HG02973 (cell line): ENCODE results near the gene GIT1.

Source experiments
- ATAC-seq: cut with Tn5 transposase; IDR thresholded peaks from one replicate; pipeline ENCODE4 v1.9.1; 2021; ENCODE audit warnings: moderate library complexity; ENCODE audit not compliant: unreplicated experiment

Gene GIT1

DNA sequence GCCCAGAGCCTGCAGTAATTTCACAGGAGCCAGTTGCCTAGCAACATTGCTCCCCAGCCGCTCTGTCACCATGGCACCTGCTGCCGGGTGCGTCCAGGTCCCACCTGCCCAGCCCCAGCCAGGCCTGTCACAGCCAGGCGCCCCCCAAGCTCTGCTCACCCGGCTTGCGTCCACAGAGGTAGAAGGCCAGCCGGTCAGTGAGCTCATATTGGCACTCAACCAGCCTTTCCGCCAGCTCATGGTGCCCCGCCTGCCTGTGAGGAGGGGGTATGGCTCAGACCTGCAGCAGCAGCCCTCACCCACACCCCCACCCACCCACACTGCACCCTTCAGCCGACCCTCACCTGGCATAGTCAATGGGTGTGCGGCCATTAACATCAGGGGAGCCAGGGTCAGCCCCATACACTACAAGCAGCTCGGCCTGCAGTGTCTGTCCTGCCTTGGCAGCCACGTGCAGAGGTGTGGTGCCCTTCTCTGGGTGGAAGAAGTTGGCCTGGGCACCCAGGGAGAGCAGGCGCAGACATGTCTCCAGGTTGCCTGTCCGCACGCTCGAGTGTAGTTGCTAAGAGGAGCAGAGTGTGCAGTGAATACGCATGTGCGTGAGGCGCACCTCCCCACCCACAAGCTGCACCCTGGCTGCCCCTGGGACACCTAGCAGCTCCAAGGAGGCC, 7.7 kb downstream of the GIT1 start:
- ATAC-seq: no peak

DNA sequence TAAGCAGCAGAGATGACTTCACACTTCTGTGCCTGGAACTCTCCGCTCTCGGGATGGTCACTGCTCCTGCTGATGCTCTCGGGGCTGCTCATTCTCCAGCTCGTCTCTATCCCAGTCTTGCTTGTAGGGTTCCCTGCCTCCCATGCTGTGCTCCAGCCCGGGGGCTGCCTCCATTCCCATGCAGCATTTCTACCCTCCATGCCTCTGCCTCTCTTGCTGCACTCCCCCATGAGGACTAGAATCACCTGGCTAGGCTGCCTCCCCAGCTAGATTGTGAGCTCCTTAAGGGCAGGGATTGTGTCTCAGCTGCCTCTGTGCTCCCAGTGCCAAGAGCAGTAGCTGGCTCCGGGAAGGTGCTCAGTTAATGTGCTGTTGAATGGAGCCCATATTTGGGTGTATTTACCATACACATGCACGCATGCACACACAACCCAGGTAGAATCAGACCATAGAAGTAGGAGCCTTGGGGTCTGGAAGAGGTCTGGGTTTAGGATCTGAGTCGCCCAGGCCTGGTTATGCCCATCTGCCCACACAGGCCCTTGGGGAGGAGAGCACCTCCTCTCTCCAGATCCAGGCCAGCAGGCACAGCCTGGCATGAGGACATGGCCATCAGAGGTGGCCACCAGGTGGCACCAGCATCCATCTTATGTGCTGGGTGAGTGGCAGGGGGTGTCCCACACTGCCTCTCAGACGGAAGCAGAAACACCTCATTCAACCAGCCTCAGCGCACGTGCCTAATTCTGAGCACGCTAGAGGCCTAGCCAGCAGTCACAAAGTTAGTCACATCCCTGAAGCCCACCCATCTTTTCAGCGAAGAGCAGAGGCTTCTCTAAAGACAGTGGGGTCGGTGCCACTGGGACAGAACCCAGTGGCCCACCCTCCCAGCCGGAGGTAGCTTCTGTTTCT, 9.3 kb downstream of the GIT1 start:
- peak; percentile 60 for ATAC-seq

DNA sequence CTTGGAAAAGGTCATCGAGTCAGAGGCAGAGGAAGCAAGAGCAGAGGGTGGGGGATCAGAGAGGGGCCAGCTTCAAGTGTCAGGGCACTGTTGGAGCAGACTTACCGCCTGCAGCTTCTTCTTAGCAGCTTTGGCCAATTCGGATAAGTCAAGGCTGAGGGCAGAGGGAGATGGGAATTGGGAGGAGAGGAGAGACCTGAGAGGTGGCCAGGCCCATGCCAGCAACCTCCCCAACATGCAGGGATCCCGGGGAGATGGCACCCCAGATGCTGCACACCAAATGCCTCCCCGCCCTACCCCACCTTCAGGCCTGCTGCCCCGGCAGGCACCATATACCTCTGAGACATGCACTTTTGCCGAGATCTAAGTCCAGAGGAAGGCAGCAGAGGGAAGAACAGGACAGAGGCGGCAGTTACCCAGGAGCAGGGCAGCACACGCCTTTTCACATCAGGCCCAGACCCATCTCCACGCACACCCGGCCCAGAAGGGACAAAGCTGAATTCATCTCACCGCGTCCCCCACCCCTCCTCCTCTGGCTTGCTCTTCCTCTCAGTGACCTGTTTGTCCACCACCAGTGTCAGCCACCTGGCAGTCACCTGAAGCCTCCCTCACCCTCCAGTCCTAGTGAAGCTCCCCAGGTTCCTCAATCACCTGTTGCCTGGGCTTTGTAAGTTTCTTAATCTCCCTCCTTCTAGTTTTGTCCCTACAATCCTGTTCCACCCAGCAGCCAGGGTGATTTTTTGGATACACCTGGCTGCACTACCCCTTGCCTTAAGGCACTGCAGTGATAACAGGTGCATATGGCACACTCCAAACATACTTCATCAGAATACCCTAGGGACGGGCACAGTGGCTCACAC, 10.6 kb downstream of the GIT1 start:
- ATAC-seq: no peak

- no peak for ATAC-seq
Observed at GRCh38 chr17:29577385-29578211, 11.8 kb downstream of the GIT1 start.

DNA sequence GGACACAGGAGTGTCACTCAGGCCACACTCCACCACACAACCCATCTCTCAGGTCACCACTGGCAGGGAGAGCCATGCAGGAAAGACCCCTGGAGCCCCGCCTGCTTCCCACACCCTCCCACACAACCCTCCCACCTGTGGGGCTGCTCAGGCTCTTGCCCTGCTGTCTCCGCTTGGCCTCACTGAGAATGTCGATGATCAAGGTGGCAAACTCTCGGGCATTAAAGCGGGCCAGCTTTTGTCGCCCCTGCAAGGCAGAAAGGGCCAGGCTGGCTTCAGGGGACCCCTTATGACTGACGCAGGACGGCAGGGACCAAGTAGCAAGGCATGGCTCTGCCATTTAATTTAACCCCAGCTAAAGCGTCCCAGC, 12.5 kb downstream of the GIT1 start:
- ATAC-seq: no peak

- no peak for ATAC-seq
Observed at GRCh38 chr17:29576214-29577000, 13.0 kb downstream of the GIT1 start.

- no peak for ATAC-seq
Observed at GRCh38 chr17:29575511-29576213, 13.8 kb downstream of the GIT1 start.

DNA sequence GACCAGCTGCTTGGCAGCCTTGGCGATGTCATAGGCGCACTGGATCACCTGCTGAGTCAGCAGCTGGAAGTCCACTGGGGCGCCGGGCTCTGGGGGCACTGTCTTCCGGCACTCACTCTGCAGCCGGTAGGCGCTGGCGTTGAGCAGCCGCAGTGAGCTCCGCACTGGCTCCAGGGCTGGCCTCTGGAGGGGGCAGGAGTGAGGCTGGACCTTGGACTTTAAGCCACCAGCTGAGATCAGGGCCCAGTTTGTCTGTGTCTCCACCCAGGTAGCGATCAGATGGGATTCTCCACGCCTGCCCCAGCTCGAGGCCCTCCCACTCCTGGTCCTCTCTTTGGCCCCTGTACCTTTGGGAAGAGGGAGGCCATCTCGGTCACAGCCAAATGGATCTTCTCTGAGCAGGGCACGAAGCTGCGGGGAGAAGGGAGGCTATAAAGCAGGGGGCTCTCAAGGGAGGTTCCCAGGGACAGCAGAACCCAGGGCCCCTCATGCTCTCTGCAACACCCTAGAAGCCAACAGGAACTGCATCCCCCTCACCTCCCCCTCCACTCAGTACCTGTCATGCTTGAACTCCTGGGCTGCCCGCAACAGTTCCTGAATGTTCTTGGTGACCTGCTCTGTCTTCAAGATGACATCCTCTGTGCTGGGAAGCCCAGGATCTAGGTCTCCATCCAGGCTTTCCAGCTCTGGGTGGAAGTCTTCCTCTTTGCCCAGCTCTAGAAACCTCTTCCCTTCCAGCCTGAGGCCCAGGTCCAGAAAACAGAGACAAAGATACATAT, 14.5 kb downstream of the GIT1 start:
- ATAC-seq: no peak

- ATAC-seq: no peak
Observed at GRCh38 chr17:29573871-29574731, 15.3 kb downstream of the GIT1 start.

DNA sequence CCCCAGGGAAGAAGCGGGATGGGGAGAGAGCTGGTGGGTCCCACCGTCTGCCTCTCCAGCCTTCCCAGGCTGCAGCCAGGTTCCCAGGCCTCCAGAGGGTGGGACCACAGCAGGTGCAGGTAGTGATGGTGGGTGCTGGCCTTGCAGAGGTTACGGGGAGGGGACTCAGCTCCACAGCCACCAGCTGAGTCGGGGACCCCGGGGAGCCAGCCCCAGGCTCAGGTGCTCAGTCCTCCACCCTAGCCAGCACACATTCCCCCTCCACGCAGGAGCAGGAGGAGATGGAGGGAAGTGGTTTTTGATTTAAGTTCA, 15.9 kb downstream of the GIT1 start:
- ATAC-seq: no peak

DNA sequence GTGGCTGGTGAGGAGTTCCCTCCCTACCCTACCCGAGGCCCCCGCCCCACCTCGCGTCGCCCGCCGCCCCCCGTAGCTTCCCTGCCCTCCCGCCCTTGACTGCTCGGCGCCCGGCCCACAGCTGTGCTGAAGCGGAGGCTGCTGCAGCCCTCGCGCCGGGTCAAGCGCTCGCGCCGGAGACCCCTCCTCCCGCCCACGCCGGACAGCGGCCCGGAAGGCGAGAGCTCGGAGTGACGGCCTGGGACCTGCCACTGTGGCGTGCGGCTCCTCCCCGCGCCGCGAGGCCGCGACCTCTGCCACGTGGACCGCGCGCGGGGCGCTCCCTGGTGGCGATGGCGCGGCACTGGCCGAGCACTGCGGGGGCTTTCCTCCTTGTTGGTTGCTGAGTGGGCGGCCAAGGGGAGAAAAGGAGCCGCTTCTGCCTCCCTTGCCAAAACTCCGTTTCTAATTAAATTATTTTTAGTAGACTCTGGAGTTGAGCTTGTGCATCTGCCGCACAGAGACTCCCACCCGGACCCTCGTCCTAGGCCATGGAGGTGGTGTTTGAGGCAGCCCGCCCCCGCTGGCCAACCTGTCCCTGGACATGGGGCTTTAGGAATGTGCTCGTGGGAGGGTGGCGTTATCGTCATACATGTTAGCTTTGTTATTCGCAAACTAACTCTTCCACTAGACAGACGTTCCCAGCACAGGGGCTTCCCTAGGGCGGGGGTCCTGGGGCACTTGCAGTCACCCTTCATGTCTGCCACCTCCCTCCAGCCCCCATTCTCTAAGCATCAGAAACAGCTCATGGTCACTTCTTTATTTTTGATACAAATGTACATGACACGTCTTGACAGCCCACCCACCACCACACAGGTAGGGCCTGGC, 16.5 kb downstream of the GIT1 start:
- no peak for ATAC-seq

DNA sequence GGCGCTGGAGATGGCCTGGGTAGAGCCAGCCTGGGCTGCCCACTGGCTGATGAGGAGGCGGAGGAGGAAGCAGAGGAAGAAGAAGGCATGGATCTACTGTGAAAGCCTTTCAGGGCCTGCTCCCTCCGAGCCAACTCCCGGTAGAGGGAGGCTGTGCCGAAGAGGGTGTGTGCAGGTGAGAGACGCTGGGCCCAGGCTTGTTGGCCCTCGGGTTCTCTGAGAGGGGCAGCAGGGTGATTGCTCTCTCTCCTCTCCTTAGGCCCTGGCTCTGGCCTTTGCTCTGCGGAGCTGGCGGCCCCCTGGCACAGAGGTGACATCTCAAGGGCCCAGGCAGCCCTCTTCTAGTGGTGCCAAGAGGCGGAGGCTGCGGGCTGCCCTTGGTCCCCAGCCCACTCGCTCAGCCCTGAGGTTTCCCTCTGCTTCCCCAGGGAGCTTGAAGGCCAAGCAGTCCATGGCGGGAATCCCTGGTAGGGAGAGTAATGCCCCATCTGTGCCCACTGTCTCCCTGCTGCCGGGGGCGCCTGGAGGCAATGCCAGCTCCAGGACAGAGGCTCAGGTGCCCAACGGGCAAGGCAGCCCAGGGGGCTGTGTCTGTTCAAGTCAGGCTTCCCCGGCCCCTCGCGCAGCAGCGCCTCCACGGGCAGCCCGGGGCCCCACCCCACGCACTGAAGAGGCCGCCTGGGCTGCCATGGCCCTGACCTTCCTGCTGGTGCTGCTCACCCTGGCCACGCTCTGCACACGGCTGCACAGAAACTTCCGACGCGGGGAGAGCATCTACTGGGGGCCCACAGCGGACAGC, 17.4 kb downstream of the GIT1 start:
- ATAC-seq: no peak

- ATAC-seq: no peak
Observed at GRCh38 chr17:29571486-29571882, 18.0 kb downstream of the GIT1 start.

- no peak for ATAC-seq
Observed at GRCh38 chr17:29570521-29570920, 18.9 kb downstream of the GIT1 start.

- ATAC-seq: no peak
Observed at GRCh38 chr17:29569245-29569950, 20.1 kb downstream of the GIT1 start.
